GM04503 (cell line): ENCODE results near the gene EAF2.
"Not testable (repeated sequence)": the region's sequence is repeated elsewhere in the genome, so short reads cannot be mapped to it uniquely, and the experiment has no call there.

Source experiments
- DNase-seq: peaks from one replicate; pipeline ENCODE4 v3.0.0-alpha.2; 2012; ENCODE audit warnings: low read depth

The EAF2 gene

DNA sequence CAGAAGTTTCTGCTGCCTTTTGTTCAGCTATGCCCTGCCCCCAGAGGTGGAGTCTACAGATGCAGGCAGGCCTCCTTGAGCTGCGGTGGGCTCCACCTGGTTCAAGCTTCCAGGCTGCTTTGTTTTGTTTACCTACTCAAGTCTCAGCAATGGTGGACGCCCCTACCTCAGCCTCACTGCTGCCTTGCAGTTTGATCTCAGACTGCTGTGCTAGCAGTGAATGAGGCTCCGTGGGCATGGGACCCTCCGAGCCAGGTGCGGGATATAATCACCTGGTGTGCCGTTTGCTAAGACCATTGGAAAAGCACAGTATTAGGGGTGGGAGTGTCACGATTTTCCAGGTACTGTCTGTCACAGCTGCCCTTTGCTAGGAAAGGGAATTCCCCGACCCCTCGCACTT lies 28.2 kb downstream of the EAF2 start:
- DNase-seq = not testable (repeated sequence)

DNA sequence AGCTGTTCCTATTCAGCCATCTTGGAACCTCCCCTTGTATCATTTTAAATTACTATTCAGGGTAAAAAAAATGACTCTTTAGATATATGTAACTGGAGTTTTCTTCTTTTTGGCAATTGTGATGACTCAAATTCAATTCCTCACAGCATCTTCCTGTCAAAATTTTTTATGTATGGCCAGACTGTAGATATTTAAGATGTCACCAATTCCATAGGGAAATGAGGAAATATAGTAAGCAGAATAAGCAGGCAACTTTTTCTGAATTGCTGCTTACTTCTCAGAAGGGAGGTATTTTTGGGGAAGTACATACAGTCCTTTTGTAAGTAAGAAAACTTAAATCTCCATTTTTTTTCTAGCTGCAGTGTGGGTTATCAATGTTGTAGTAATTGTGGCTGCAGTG lies 28.8 kb downstream of the EAF2 start:
- DNase-seq = no peak

DNA sequence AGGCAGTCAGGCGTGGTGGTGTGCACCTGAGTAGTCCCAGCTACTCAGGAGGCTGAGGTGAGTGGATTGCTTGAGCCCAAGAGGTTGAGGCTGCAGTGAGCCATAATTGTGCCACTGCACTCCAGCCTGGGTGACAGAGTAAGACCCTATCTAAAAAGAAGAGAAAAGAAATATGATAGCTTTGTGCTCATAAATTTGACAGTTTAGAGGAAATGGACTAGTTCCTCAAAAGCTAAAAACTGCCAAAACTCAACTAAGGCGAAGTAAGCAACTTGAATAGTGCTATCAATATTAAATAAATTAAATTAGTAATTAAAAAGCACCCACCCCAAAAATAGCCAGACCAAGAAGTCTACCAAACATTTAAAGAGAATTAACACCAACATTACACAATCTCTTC lies 34.7 kb downstream of the EAF2 start:
- no peak for DNase-seq

DNA sequence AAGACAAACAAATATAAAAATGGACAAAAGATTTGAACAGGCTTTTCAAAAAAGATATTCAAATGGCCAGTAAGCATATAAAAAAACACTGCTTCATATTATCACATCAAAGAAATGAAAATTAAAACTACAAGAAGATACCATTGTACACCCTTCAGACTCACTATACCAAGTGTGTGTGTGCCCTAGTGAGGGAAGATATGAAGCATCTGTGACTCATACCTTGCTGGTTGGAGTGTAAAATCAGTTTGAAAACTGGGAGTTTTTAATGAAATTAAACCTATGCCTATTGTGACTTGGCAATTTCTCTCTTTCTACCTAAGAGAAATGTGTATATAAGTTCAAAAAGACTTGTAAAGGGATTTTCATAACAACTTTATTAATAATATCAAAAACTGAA lies 35.7 kb downstream of the EAF2 start:
- no peak for DNase-seq

- DNase-seq = no peak
These were observed 36.4 kb downstream of the EAF2 start for GRCh38 chr3:121871430-121871829.

DNA sequence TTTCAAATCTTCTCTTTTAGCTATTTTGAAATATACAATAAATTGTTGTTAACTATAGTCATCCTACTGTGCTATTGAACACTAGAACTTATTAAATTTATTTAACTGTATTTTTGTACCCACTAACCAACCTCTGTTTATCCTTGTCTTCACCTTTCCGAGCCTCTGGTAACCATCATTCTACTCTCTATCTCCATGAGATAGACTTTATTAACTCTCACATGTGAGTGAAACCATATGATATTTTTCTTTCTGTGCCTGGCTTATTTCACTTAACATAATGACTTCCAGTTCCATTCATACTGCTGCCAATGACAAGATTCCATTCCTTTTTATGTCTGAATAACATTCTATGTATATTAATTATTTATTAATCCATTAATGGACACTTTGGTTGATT lies 43.4 kb downstream of the EAF2 start:
- DNase-seq = no peak

GRCh38 chr3:121883507-121883906 lies 48.5 kb downstream of the EAF2 start:
- no peak for DNase-seq

DNA sequence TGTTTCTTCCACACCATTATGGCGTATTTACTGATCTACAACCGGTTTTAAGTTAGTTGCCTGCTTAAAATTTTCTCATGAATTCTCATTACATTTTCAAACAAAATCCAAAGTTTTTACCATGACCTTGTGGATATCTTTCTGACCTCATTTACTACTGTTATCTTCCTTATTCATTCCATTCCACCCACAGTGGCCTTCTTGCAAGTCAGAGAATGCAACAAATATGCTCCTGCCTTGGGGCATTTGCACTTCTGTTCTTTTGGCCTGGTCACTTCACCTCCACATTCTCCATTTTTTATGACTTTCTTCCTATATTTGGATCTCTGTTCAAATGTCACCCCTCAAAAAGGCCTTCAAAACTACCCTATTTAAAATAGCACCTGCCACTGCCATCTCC lies 50.4 kb downstream of the EAF2 start:
- no peak for DNase-seq

DNA sequence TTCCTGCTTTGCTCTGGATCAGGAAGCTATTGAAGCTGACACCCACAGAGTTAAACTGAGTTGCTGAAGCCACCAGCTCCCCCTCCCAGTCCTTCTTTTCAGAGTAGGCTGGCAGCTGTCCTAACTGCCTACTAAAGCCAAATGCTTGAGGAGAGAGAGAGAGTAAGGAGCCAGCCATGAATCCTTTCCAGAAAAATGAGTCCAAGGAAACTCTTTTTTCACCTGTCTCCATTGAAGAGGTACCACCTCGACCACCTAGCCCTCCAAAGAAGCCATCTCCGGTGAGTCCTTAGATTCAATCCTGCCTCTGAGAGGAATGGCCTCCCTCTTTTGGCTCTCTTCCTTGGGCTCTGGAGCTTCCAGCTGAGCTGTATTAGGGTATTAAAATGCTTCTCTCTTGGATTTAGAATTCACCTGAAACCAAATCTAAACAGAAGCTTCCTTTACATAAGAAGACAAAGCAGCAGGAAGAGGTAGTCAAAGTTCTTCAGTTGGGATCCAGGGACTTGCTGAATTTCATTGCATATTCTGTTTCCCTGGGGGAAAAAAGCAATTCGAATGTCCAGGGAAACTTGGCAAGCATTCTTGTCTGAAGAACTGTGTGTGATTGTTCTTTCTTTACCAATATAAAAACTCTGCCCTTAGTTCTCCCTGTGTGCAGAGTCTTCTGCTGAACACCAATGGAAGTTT lies 59.4 kb downstream of the EAF2 start, which contains the start of gene SLC15A2:
Gene SLC15A2, plus strand, starts transcription at position 101 of the 690 bp plus-strand sequence. Its CDS starts 76 bp downstream, at position 177.
- no peak for DNase-seq

- DNase-seq = no peak
These were observed 60.1 kb downstream of the EAF2 start for GRCh38 chr3:121895121-121895520.

- no peak for DNase-seq
These were observed 60.7 kb downstream of the EAF2 start for GRCh38 chr3:121895736-121896135.

DNA sequence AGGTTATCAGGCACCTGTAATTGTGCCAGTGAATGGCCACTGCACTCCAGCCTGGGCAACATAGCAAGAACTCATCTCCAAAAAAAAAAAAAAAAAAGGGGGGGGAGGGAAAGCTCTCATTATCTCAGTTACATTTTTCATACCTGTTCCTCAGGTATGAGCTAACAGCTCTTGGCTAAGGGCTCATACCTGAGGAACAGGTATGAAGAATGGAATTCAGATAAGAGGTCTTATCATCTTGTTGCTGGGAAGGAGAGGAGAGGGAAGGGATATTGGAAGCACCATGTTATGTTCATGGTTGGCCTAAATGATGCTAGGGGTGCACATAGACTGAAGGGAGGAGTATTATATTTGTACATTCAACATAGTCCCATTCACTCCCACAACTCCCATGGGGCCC lies 61.8 kb downstream of the EAF2 start:
- no peak for DNase-seq

DNA sequence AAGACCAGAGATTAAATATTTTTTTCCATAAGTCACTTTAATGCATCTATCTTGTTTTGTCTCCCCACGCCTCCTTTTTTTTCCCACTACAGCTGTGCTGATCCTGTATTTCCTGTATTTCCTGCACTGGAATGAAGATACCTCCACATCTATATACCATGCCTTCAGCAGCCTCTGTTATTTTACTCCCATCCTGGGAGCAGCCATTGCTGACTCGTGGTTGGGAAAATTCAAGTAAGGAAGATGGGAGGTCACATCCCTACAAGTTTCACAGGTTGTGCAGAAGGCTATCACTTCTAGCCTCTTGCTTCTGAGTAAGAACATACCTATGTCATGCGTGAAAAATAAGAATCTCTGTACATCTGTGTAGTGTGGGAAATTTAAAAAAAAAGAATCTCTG lies 62.3 kb downstream of the EAF2 start:
- DNase-seq = no peak

DNA sequence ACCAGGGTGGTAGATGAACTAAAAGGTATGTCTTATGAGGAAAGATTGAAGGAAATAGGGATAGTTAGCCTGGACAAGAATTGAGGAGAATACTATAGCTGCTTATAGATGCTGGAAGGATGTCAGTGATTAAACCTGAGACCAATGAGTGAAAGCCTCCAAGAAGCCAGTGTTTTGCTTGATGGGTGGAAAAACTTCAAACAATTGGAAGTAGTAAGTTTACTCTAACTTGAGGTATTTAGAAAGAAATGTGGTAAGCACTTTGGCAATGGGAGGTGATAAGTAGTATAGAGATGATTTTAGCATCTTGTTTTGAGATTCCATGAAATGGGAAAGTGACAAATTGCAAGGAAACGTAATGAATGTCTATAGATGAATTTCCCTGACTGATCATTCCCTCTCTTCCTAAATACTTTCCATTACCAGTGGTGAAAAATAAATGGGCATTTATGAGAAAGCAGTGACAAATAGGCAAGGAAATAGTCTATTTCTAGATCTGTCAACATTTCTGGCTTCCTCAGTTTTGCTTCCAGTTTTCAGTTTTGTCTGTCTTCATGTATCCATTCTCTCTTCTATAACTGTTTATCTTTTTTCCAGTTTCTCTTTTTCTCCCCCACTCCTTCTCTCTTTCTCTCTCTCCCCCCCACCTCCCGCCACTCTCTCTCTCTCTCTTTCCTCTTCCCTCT lies 78.4 kb downstream of the EAF2 start:
- no peak for DNase-seq

- DNase-seq = no peak
These were observed 79.3 kb downstream of the EAF2 start for GRCh38 chr3:121914081-121914998.

DNA sequence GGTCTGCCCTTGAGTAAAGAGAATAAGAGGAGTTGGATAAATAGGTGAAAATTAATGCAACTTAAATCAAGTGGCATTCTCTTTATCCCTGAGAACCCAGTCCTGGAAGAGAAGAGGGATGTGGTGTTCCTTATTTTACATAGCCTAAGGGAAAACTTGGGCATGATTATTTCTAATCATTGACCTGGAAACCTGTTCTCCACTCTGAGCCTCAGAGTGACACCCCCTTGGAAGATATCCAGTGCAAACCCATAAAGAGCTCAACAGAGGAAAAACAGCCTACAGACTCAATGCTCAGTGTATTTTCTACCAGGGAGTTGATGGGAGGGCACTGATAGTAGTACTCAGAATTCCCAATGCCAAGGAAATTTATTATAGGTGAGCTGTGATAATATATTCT lies 81.2 kb downstream of the EAF2 start:
- DNase-seq = no peak

DNA sequence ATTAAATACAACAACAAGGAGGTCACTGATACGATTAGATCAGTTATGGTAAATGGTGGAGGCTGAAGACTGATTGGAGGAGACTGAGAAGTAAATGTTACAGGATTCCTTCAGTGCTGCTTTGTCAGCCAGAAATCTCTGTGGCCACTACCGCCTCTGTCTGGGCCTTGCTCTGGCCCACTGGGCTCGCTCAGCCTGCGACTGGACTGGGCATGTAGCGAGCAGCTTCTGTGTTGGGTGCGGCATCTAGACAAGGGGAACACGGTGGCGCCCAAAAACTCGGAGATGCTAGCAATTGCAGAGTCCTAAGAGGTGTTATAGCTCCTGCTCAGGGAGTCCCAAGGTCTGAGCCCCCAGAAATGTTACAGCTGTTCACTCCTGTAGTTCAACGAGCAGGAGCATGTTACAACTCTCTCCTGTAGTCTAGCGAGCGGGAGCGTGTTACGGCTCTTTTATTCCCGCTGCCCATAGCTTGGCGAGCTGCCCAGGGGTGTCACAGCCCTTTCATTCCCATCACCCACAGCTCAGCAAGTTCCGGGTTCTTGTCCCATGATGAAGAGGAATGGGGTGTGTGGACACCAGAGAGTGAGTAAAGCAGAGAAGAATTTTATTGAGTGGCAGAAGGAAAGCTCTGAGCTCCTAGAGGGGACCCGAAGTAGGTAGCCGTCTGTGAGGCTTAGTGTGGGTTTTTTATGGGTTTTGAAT lies 83.9 kb downstream of the EAF2 start:
- DNase-seq = no peak

DNA sequence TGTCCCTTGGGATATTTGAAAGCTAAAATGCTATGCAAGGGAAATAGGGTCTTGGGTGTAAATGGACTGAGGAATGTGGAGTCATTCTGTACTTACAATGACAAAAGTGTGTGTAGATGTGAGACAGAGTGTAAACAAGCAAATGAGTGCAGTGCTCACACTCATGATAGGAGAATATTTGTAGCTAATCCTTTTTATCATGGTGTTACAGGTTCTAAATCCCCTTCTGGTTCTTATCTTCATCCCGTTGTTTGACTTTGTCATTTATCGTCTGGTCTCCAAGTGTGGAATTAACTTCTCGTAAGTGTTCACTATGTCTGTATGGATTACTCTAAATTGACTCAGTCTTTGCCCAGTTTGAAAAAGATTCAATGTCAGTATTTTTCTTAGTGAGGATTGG lies 89.7 kb downstream of the EAF2 start:
- no peak for DNase-seq

- no peak for DNase-seq
These were observed 91.4 kb downstream of the EAF2 start for GRCh38 chr3:121926380-121926779.
